Measurements from ENCODE around the gene CNKSR3. TPM values are rescaled to one million over a fixed set of nuclear protein-coding genes. Genes with fewer than 3 reads are reported as not detected.

CNKSR3 gene
- total and polyA plus RNA-seq, 2 of the 8 experiments (the other 6 are each of a cell fraction or from before 2014, with no cell fraction given): 1.2 to 6.2 TPM

- DNase-seq (ENCODE audit: low read depth in 1 of 2, low spot score in 2 of 2) (no peak), FAIRE-seq (no peak)
- Histone ChIP-seq H3K4ac (replicated peaks; ENCODE audit: insufficient read length, low read depth, low read length) (no peak overlapping the region), H3K23ac (ENCODE audit: insufficient read length) (no peak overlapping the region), H4K91ac (replicated peaks; ENCODE audit: insufficient read length, low read length) (no peak overlapping the region), H2AK5ac (ENCODE audit: low read depth, low read length) (peak overlapping the region; percentile 59; the same call in 1 of the 2 replicates), H3K4me3 (ENCODE audit: extremely low read depth in 1 of 4, insufficient read depth in 2 of 4, low read depth in 3 of 4, low read length in 4 of 4) (no peak overlapping the region), H2BK5ac (ENCODE audit: low read depth, low read length) (no peak overlapping the region), H2BK120ac (replicated peaks; ENCODE audit: low read depth, low read length) (no peak overlapping the region), H2AFZ (ENCODE audit: low read length) (no peak overlapping the region), H3K56ac (replicated peaks; ENCODE audit: insufficient read length, low read depth, low read length) (no peak overlapping the region), H3K9me3 (ENCODE audit: insufficient read depth in 2 of 2, low read depth in 1 of 2, low read length in 1 of 2) (no peaks in the 10 kb centered on the region), H4K5ac (ENCODE audit: insufficient read length, low read depth, low read length) (no peak overlapping the region), H2BK12ac (ENCODE audit: low read depth, low read length) (no peak overlapping the region), H3K14ac (ENCODE audit: insufficient read length) (no peak overlapping the region), H4K20me1 (replicated peaks in 1 of 2; ENCODE audit: control insufficient read depth in 1 of 2, insufficient read depth in 2 of 2, low read length in 2 of 2) (no peaks in the 10 kb centered on the region), H3K4me2 (ENCODE audit: insufficient read depth in 1 of 2, low read depth in 2 of 2, low read length in 2 of 2) (no peak overlapping the region), H3K79me1 (ENCODE audit: low read depth, low read length) (no peaks in the 10 kb centered on the region), H3K36me3 (ENCODE audit: control insufficient read depth in 2 of 4, insufficient read depth in 4 of 4, low read length in 3 of 4) (no peaks in the 10 kb centered on the region), H3K27me3 (replicated peaks in 1 of 4; ENCODE audit: control insufficient read depth in 3 of 4, extremely low read depth in 1 of 4, insufficient read depth in 3 of 4, low read length in 3 of 4) (no peaks in the 10 kb centered on the region), H3K27ac (ENCODE audit: low read depth, low read length) (no peak overlapping the region), H3K4me1 (replicated peaks in 1 of 4; ENCODE audit: control insufficient read depth in 3 of 4, insufficient read depth in 4 of 4, low read length in 3 of 4) (peaks cover 0 to 3% (median 0%) of the 10 kb centered on the region in 4 experiments; a peak in 2 of 7 replicates), H3K79me2 (ENCODE audit: control insufficient read depth in 1 of 2, insufficient read depth in 2 of 2, low read length in 2 of 2) (peaks cover 0 to 2% of the 10 kb centered on the region in 2 experiments; a peak in 1 of 4 replicates), H3K23me2 (ENCODE audit: low read depth, low read length) (no peaks in the 10 kb centered on the region; the same call in 1 of the 2 replicates), H4K8ac (ENCODE audit: extremely low read depth, insufficient read depth, low read length) (no peak overlapping the region), H3K18ac (ENCODE audit: extremely low read depth, low read length) (no peak overlapping the region), H2BK15ac (ENCODE audit: low read length) (no peak overlapping the region), H3K9ac (replicated peaks in 1 of 4; ENCODE audit: extremely low read depth in 1 of 4, low read depth in 3 of 4, low read length in 3 of 4) (no peak overlapping the region; a peak in 1 of 7 replicates), H2BK20ac (ENCODE audit: low read length) (0 out of 2 replicates have a peak overlapping the region, but pooled peaks have one; percentile 13)
- ChIA-PET POLR2A (ENCODE audit: partially characterized antibody) (no interaction called here), CTCF (ENCODE audit: partially characterized antibody) (interaction anchor here (1.1 kb wide), 1 partner anchor 17 kb away, joined by 4 read pairs; no protein-coding TSS in a partner anchor)
- WGBS, 2 experiments (ENCODE audit: extremely low coverage in 1 of 2, insufficient coverage in 1 of 2, insufficient read length in 1 of 2, insufficient replicate concordance in 2 of 2, low coverage in 1 of 2, low lambda C conversion rate in 2 of 2, missing lambda C conversion rate in 1 of 2): 83% methylated on average over 4 of the region's 4 CpGs; no CpG with 5 or more reads in 1 of the 2 experiments
- TF ChIP-seq EZH2 (IDR thresholded peaks at IDR 0.05; ENCODE audit: low read depth, low read length, severe bottlenecking) (no peak), E2F6 (IDR thresholded peaks at IDR 0.05) (no peak), ASH2L (IDR thresholded peaks at IDR 0.05; ENCODE audit: low read length) (no peak), EP300 (IDR thresholded peaks at IDR 0.05; ENCODE audit: borderline replicate concordance in 1 of 2, low read depth in 2 of 2, low read length in 2 of 2) (no peak), POLR2A (IDR thresholded peaks at IDR 0.05; ENCODE audit: control extremely low read depth in 1 of 2, low read depth in 2 of 2, low read length in 2 of 2) (no peak), KDM4A (IDR thresholded peaks at IDR 0.05; ENCODE audit: low read depth, low read length, severe bottlenecking) (no peak), RBBP5 (IDR thresholded peaks at IDR 0.05; ENCODE audit: borderline replicate concordance, low read depth, low read length) (no peak), SP4 (IDR thresholded peaks at IDR 0.05; ENCODE audit: low read length) (no peak)
Measured at GRCh38 chr6:154482858-154483257, 27.6 kb downstream of the CNKSR3 start.
